Measurements from ENCODE around the gene FBXL4.

FBXL4 gene

DNA sequence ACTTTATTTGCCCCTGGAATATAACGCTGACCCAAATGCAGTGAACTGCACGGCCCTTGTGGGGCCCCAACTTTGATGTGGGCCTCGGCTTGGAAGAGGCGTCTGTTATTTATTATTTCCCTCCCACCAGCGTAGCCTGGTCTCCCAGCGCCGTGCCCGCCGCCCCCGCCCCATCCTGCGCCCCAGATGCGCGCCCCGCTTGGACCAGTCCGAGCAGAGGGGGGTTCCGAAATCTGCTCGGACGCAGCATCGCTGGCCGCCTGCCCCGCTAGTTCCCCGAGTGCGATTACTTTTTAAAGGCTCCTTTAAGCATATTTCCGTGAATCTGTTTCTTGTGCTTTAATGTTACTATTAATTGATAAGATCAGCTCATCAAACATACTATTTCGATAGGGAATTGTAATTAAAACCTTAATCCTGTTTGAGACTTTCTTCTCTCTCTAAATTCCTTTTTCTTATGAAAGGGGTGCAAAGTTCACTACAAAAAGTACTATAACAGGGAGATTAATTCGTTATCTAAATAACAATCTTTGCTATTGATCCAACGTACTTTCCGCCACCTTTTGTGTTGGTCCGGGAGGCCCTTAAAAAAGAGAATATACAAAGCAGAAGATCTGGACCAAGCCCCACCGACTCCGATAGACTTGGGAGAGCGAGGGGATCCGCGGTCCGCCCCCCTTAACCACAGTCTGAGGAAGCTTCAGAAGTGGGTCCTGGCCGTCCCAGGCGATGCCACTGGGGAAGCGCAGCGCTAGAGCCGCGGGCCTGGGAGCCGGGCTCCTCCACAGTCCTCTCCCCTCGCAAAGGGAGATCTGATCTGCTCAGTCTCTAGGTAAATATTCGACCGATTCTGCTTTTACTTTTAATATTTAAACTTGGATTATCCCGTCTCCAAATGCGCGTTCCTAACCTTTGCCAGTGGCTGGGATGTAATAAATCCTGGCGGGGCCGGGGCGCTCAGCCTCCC, 103.2 kb downstream of the FBXL4 start:
- H3K9me3 ChIP-seq (replicated peaks in 1 of 2; ENCODE audit: control insufficient read depth in 2 of 2, insufficient read depth in 1 of 2, low read depth in 1 of 2, low read length in 2 of 2) = no peaks in the 10 kb centered on the region
- no peak overlapping the region for H3K14ac ChIP-seq (ENCODE audit: low read length)
- H3K4me2 ChIP-seq (ENCODE audit: insufficient read depth, low read length, poor library complexity, severe bottlenecking) = peak overlapping the region; percentile 79
- no peak overlapping the region for H2BK120ac ChIP-seq (ENCODE audit: low read depth, low read length)
- peaks cover 0 to 92% of the 10 kb centered on the region in 2 donors for H3K36me3 ChIP-seq (replicated peaks in 1 of 2; ENCODE audit: control insufficient read depth in 2 of 2, insufficient read depth in 2 of 2, low read length in 2 of 2)
- H3K9ac ChIP-seq (ENCODE audit: low read depth, low read length, poor library complexity) = no peak overlapping the region
- H3K23ac ChIP-seq (ENCODE audit: low read depth, low read length, poor library complexity) = no peak overlapping the region
- no CpG with 5 or more reads among the region's 51 CpGs for WGBS, 2 donors (ENCODE audit: extremely low coverage in 2 of 2, insufficient read length in 2 of 2, insufficient replicate concordance in 1 of 2)
- no peak overlapping the region for H2BK12ac ChIP-seq (ENCODE audit: low read length)
- no peak overlapping the region for H2BK5ac ChIP-seq (ENCODE audit: low read length)
- peak; percentile 62 for DNase-seq (ENCODE audit: low spot score)
- H3K27me3 ChIP-seq (ENCODE audit: control insufficient read depth in 3 of 3, insufficient read depth in 3 of 3, low read depth in 1 of 3, low read length in 3 of 3) = peaks cover 0 to 34% (median 16%) of the 10 kb centered on the region in 3 experiments
- no peak overlapping the region for H2AK5ac ChIP-seq (ENCODE audit: low read depth, low read length)
- peak overlapping the region; percentile 35 for H3K18ac ChIP-seq (ENCODE audit: low read length)
- peak overlapping the region; percentile 71 to 99 for H3K4me3 ChIP-seq (ENCODE audit: low read length in 2 of 2)
- no peak overlapping the region for H4K91ac ChIP-seq (ENCODE audit: low read depth, low read length, poor library complexity)
- H2BK15ac ChIP-seq (ENCODE audit: low read length) = no peak overlapping the region
- no peak overlapping the region for H4K8ac ChIP-seq (ENCODE audit: low read depth, low read length)
- no peak overlapping the region for H2AFZ ChIP-seq (ENCODE audit: low read length)
- H3K4me1 ChIP-seq (ENCODE audit: control insufficient read depth in 2 of 2, insufficient read depth in 1 of 2, low read depth in 1 of 2, low read length in 2 of 2) = peaks cover 5 to 15% of the 10 kb centered on the region in 2 donors
- no peak overlapping the region for H3K4ac ChIP-seq (ENCODE audit: low read length)
- no peak overlapping the region for H3K27ac ChIP-seq (replicated peaks; ENCODE audit: low read length)
- H3K79me1 ChIP-seq (ENCODE audit: low read depth, low read length) = no peaks in the 10 kb centered on the region

DNA sequence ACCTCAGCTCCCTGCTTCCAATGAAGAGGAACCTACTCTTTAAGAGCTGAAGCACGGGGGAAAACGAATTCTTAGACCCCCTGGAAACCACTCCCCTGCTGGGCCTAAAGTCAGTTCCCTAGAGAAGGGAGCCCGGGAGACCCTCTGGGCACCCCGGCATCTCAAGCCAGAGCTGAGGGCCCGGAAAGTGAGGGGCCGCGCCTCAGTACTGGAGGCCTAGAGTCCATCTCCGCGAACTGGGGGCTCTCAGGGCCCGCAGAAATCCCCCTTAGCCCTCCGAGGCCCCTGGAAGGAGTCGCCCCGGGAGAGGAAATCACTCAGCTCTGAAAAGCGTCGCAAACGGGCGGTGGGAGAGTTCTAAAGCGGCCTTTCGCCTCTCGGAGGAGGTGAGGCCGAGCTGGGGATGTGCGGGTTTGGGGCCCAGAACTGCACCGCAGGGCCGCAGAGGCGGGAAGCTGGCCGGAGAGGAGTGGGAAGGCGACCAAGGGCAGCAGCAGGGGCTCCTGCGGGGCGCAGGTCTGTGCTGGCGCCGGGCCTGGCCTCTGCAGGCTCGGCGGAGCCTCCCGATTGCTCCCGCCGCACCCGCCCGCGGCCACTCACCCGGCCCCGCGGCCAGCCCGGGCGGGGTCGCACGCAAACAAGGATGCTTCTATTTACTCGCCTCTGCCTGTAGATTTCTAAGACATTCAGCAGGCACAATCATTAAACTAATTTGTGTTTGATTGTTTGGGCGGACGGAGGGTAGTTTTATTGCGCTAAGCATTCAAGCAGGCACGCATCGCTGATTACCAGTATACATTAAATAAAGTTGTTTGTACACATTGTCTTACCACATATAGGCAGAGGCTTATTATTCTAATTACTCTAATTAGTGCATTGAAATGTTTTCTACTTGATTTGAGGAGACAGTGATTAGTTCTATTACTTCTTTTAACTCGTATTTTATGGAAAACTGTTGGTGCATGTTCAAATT, 104.2 kb downstream of the FBXL4 start:
- Histone ChIP-seq H3K14ac (ENCODE audit: low read length) (peak overlapping the region; percentile 43), H3K23ac (ENCODE audit: low read depth, low read length, poor library complexity) (peak overlapping the region; percentile 34), H3K18ac (ENCODE audit: low read length) (peak overlapping the region; percentile 92), H2BK15ac (ENCODE audit: low read length) (peak overlapping the region; percentile 93), H3K4me2 (ENCODE audit: insufficient read depth, low read length, poor library complexity, severe bottlenecking) (peak overlapping the region; percentile 67), H3K36me3 (replicated peaks in 1 of 2; ENCODE audit: control insufficient read depth in 2 of 2, insufficient read depth in 2 of 2, low read length in 2 of 2) (peaks cover 0 to 92% of the 10 kb centered on the region in 2 donors), H3K4me1 (ENCODE audit: control insufficient read depth in 2 of 2, insufficient read depth in 1 of 2, low read depth in 1 of 2, low read length in 2 of 2) (peaks cover 5 to 15% of the 10 kb centered on the region in 2 donors), H3K4me3 (ENCODE audit: low read length in 2 of 2) (peak overlapping the region; percentile 71 to 99), H3K79me1 (ENCODE audit: low read depth, low read length) (no peaks in the 10 kb centered on the region), H3K27ac (replicated peaks; ENCODE audit: low read length) (no peak overlapping the region), H3K9ac (ENCODE audit: low read depth, low read length, poor library complexity) (peak overlapping the region; percentile 36), H2AK5ac (ENCODE audit: low read depth, low read length) (peak overlapping the region; percentile 60), H4K91ac (ENCODE audit: low read depth, low read length, poor library complexity) (no peak overlapping the region), H2BK120ac (ENCODE audit: low read depth, low read length) (no peak overlapping the region), H2BK5ac (ENCODE audit: low read length) (peak overlapping the region; percentile 56), H3K9me3 (replicated peaks in 1 of 2; ENCODE audit: control insufficient read depth in 2 of 2, insufficient read depth in 1 of 2, low read depth in 1 of 2, low read length in 2 of 2) (no peaks in the 10 kb centered on the region), H2BK12ac (ENCODE audit: low read length) (no peak overlapping the region), H2AFZ (ENCODE audit: low read length) (no peak overlapping the region), H4K8ac (ENCODE audit: low read depth, low read length) (no peak overlapping the region), H3K27me3 (ENCODE audit: control insufficient read depth in 3 of 3, insufficient read depth in 3 of 3, low read depth in 1 of 3, low read length in 3 of 3) (peaks cover 0 to 34% (median 16%) of the 10 kb centered on the region in 3 experiments), H3K4ac (ENCODE audit: low read length) (peak overlapping the region; percentile 6)
- no CpG with 5 or more reads among the region's 53 CpGs for WGBS, 2 donors (ENCODE audit: extremely low coverage in 2 of 2, insufficient read length in 2 of 2, insufficient replicate concordance in 1 of 2)
- peak; percentile 32 for DNase-seq (ENCODE audit: low spot score)

DNA sequence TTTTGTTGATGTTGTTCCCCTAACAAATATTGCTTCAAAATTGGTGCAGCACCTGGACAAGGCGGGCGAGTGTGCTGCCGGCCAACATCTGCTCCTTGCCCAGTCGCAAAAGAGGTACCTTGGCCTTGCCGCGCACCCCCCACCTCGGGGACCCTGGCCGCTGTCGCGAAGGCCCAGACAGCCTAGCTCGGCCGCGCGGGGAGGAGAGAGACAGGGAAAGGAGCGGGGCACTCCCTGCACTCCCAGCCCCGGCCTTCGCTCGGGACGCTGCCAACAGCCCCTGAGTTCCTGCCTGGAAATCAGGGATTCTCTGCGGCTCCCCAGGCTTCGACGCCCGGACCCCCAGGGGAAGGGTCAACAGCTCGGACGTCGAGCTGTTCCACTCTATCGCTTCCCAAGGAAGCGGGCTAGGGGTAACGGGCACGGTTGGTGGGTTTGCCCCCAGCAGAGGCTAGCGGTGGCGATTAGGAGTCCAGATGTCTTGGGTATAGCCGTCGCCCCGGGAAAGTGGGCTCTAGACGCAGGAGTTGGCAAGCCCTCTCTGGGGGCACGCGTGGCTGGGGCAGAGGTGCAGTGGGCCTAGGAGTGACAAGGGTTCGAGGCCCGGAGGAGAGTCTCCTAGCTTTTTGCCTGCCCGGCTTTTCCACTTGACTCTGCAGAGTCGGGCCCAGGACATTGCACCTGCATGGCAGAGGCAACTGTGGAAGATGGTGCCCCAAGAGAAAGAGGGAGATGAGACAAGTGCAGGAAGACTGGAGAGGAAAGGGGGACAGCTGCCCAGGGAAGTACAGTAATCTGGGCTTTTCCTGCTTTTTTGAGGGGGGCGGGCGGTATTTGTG, 105.2 kb downstream of the FBXL4 start:
- peaks cover 0 to 33% (median 16%) of the 10 kb centered on the region in 3 experiments for H3K27me3 ChIP-seq (ENCODE audit: control insufficient read depth in 3 of 3, insufficient read depth in 3 of 3, low read depth in 1 of 3, low read length in 3 of 3)

More for the DNA sequence above, 105.2 kb downstream of the FBXL4 start:
- Histone ChIP-seq H3K14ac (ENCODE audit: low read length) (peak overlapping the region; percentile 4), H2BK15ac (ENCODE audit: low read length) (no peak overlapping the region), H2AK5ac (ENCODE audit: low read depth, low read length) (peak overlapping the region; percentile 81), H3K4me3 (ENCODE audit: low read length in 2 of 2) (peak overlapping the region in 1 of 2 donors; percentile 99), H3K79me1 (ENCODE audit: low read depth, low read length) (no peaks in the 10 kb centered on the region), H2BK120ac (ENCODE audit: low read depth, low read length) (no peak overlapping the region), H3K36me3 (replicated peaks in 1 of 2; ENCODE audit: control insufficient read depth in 2 of 2, insufficient read depth in 2 of 2, low read length in 2 of 2) (peaks cover 0 to 92% of the 10 kb centered on the region in 2 donors), H3K23ac (ENCODE audit: low read depth, low read length, poor library complexity) (no peak overlapping the region), H4K8ac (ENCODE audit: low read depth, low read length) (no peak overlapping the region), H3K18ac (ENCODE audit: low read length) (peak overlapping the region; percentile 88), H2BK12ac (ENCODE audit: low read length) (peak overlapping the region; percentile 46), H3K4me1 (ENCODE audit: control insufficient read depth in 2 of 2, insufficient read depth in 1 of 2, low read depth in 1 of 2, low read length in 2 of 2) (peaks cover 5 to 13% of the 10 kb centered on the region in 2 donors), H3K9me3 (replicated peaks in 1 of 2; ENCODE audit: control insufficient read depth in 2 of 2, insufficient read depth in 1 of 2, low read depth in 1 of 2, low read length in 2 of 2) (no peaks in the 10 kb centered on the region), H2BK5ac (ENCODE audit: low read length) (no peak overlapping the region), H4K91ac (ENCODE audit: low read depth, low read length, poor library complexity) (no peak overlapping the region), H3K27ac (replicated peaks; ENCODE audit: low read length) (no peak overlapping the region), H3K9ac (ENCODE audit: low read depth, low read length, poor library complexity) (peak overlapping the region; percentile 53), H2AFZ (ENCODE audit: low read length) (no peak overlapping the region), H3K4me2 (ENCODE audit: insufficient read depth, low read length, poor library complexity, severe bottlenecking) (peak overlapping the region; percentile 47), H3K4ac (ENCODE audit: low read length) (no peak overlapping the region)
- DNase-seq (ENCODE audit: low spot score) = peak; percentile 42
- no CpG with 5 or more reads among the region's 44 CpGs for WGBS, 2 donors (ENCODE audit: extremely low coverage in 2 of 2, insufficient read length in 2 of 2, insufficient replicate concordance in 1 of 2)
